Vagina (tissue), 2 donors: Measurements from ENCODE around the gene PHLDB3.
A peak's percentile ranks its signal among the peaks of the same experiment; 100 is the strongest.

Source experiments
- CTCF ChIP-seq, 3 experiments: fragments of 450-650 bp in 2 of 3; fragments of 200-600 bp in 1 of 3; sonication (generic) in 1 of 3; IDR thresholded peaks; one replicate each; pipeline ENCODE4 v1.5.1; 2017 to 2019; ENCODE audit warnings: antibody characterized with exemption in 3 of 3, mild to moderate bottlenecking in 2 of 3, moderate library complexity in 2 of 3
- POLR2A ChIP-seq, 2 donors: fragments of 450-650 bp; IDR thresholded peaks; one replicate each; pipeline ENCODE4 v1.6.1; 2017; ENCODE audit warnings: antibody characterized with exemption in 2 of 2, mild to moderate bottlenecking in 2 of 2, moderate library complexity in 2 of 2
- POLR2AphosphoS5 ChIP-seq, 2 donors: sonication (generic); formaldehyde crosslinking; IDR thresholded peaks; one replicate each; pipeline ENCODE4 v1.9.0; 2017; ENCODE audit warnings: antibody characterized with exemption in 2 of 2, mild to moderate bottlenecking in 2 of 2, low read depth in 1 of 2; ENCODE audit not compliant: insufficient read depth in 1 of 2

- TF ChIP-seq POLR2A (IDR thresholded peaks at IDR 0.05) (peak in 1 of 2 donors; percentile 32), CTCF (IDR thresholded peaks at IDR 0.05) (peak in 1 of 3 experiments; percentile 48), POLR2AphosphoS5 (IDR thresholded peaks at IDR 0.05; ENCODE audit: insufficient read depth in 1 of 2, low read depth in 1 of 2) (peak; percentile 67 to 92)
These were observed 783 bp downstream of the PHLDB3 start for GRCh38 chr19:43503501-43504425.
